Stimulated activated CD4-positive, alpha-beta T cell treated with anti-CD3 and anti-CD28 coated beads, Interleukin-4, amount 100 ng/mL, for 24 hours (primary cell): ENCODE data around the gene HNRNPCL4.
"Not testable (repeated sequence)": the region's sequence is repeated elsewhere in the genome, so short reads cannot be mapped to it uniquely, and the experiment has no call there.

ENCODE experiments used
- DNase-seq: peaks from one replicate; pipeline ENCODE4 v3.0.0-alpha.2; 2020

HNRNPCL4 gene

DNA sequence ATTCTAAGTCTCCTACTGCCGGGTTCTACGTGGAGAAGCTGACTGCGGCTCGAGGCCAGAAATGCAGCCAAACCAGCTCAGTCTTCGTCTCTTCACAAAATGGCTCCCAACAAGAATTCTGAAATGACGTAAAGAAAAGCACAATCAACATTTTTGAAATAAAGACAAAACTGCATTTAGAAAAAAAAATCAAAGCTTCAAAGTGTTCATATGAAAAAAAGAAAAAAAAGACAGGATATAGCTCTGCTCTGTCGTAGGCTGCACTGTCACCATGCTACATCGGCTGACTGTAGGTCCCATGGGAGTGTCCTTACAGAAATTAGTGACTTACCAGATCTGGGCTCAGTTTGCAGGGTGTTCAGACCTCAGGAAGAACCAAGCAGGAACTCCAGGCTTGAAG lies at the start of gene HNRNPCL4:
TSS of gene HNRNPCL4 (minus strand) at position 101 of the 400 bp plus-strand sequence. CDS start 164 bp downstream, outside the sequence.
- not testable (repeated sequence) for DNase-seq

DNA sequence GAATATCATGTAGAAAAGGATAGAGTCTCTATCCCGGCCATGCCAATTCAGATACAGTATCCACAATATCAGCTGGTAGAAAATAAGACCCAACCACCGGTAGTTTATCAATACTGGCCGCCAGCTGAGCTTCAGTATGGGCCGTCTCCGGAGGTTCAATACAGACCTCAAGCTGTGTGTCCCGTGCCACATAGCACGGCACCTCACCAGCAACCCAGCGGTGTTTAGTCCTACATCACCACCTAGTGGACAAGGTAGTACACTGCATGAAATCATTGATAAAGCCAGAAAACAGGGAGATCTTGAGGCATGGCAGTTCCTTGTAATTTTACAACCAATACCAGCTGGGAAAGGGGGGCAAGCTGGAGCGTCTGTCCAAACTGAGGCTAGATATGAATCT lies 43.3 kb upstream of the HNRNPCL4 start:
- not testable (repeated sequence) for DNase-seq

DNA sequence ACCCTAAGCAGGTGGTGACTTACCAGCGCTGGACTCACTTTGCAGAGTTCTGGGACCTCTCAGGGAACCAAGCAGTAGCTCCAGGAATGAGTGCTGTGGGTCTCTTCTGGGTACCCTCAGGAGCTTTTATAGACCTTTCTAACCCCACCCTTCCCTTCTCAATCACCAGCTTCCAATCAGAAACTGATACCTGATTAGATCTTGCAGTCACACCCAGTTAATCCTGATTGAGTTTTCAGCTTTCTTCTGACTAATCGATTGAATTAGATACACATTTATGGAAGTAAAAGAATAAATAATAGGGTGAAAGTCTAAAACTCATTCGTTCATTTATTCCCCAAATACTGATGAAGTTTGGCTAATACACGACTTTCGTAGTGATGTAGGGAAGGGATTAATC lies 35.9 kb upstream of the HNRNPCL4 start, which contains the start of gene PRAMEF13:
TSS of gene PRAMEF13 (minus strand) at position 101 of the 400 bp plus-strand sequence. CDS start 1,820 bp downstream, outside the sequence.
- DNase-seq = not testable (repeated sequence)

DNA sequence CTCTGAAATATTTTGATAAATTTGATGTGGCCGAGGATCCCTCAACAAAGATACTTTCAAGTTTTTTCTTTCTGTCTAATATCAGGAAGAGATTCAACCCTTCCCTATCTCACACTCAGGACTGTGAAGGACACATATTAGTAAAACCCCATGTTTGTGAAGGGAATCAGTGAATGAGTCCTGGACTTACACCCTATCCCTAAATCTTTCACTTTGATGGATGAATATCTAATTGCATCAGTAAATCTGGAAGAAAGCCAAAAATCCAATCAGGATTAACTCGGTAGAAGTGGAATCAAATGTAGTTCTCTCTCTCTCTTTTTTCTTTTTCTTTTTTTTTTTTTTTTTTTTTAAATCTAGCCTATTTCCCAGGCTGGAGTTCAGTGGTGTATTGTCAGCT lies 6.1 kb upstream of the HNRNPCL4 start, which contains the start of gene PRAMEF9:
TSS of gene PRAMEF9 (plus strand) at position 301 of the 400 bp plus-strand sequence. CDS start 3,433 bp downstream, outside the sequence.
- not testable (repeated sequence) for DNase-seq

DNA sequence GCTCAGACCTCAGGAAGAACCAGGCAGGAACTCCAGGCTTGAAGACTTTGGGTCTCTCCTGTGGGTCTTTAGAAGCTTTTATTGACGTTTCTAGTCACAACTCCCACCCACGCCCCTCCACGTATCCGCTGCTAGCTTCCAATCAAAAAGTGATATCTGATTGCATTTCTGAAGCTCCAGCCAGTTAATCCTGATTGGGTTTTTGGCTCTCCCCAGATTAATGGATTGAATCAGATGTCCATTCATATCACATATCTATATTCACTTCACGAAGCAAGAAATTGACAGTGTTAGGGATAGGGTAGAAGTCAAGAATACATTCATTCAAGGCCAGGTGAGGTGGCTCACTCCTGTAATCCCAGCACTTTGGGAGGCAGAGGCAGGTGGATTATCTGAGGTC lies 9.5 kb downstream of the HNRNPCL4 start, which contains the start of gene PRAMEF26:
TSS of gene PRAMEF26 (minus strand) at position 101 of the 400 bp plus-strand sequence. CDS start 2,914 bp downstream, outside the sequence.
- not testable (repeated sequence) for DNase-seq

DNA sequence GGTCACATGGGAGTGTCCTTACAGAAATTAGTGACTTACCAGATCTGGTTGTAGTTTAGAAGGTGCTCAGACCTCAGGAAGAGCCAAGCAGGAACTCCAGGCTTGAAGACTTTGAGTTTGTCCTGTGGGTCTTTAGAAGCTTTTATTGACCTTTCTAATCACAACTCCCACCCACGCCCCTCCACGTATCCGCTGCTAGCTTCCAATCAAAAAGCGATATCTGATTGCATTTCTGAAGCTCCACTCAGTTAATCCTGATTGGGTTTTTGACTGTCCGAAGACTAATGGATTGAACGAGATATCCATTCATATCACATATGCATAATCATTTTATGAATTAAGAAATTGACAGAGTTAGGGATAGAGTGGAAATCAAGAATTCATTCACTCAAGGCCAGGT lies 48.7 kb downstream of the HNRNPCL4 start, which contains the start of gene HNRNPCL2:
TSS of gene HNRNPCL2 (minus strand) at position 101 of the 400 bp plus-strand sequence. CDS start 454 bp downstream, outside the sequence.
- DNase-seq = not testable (repeated sequence)
